ENCODE measurements around the gene KREMEN2. TPM values are rescaled to one million over a fixed set of nuclear protein-coding genes. Genes with fewer than 3 reads are reported as not detected.

KREMEN2 gene
- total and polyA plus RNA-seq, 9 of the 15 experiments (the other 6 are each of a cell fraction or from before 2014, with no cell fraction given) = 0.04 to 7.7 (median 1.5) TPM; not detected in 1

- intact Hi-C loops (cut with micrococcal nuclease) = no loop called here
- no peak overlapping the region for H3K4me3 ChIP-seq
- FAIRE-seq (no peak), ATAC-seq (no peak), DNase-seq (ENCODE audit: extremely low read depth in 1 of 4, low spot score in 3 of 4) (no peak)
- POLR2A ChIA-PET = interaction anchor here (0.6 to 1.0 kb wide), 3 partner anchors 10 to 18 kb away, joined by 3 read pairs; no protein-coding TSS in a partner anchor
- H3K9me3 ChIP-seq (replicated peaks; ENCODE audit: control insufficient read depth, insufficient read depth, low read depth, low read length) = no peaks in the 10 kb centered on the region
- no peaks in the 10 kb centered on the region for H3K27me3 ChIP-seq (ENCODE audit: control insufficient read depth in 2 of 2, insufficient read depth in 2 of 2, low read length in 2 of 2)
- CTCF ChIA-PET (ENCODE audit: low intra/inter-chr PET ratio) = no interaction called here
- no peaks in the 10 kb centered on the region for H4K20me1 ChIP-seq (replicated peaks; ENCODE audit: control insufficient read depth, insufficient read depth, low read length)
- H3K4me2 ChIP-seq (ENCODE audit: insufficient read depth, low read length) = no peak overlapping the region
- in situ Hi-C loops (cut with MboI) = no loop called here
- H2AFZ ChIP-seq (ENCODE audit: low read depth, low read length) = no peak overlapping the region
- no peaks in the 10 kb centered on the region for H3K36me3 ChIP-seq (ENCODE audit: control insufficient read depth, insufficient read depth, low read length)
- peaks cover 0 to 40% of the 10 kb centered on the region in 2 experiments; a peak in 2 of 5 replicates for H3K4me1 ChIP-seq (replicated peaks in 1 of 2; ENCODE audit: control insufficient read depth in 2 of 2, insufficient read depth in 2 of 2, low read length in 2 of 2)
- H3K79me2 ChIP-seq (ENCODE audit: control insufficient read depth, insufficient read depth, low read length) = no peaks in the 10 kb centered on the region
- H3K9ac ChIP-seq (ENCODE audit: insufficient read depth in 1 of 2, low read depth in 2 of 2, low read length in 2 of 2) = 0 out of 4 replicates have a peak overlapping the region, but pooled peaks of 1 of the 2 experiments have one; percentile 19
- H3K9me1 ChIP-seq (ENCODE audit: control insufficient read depth, insufficient read depth, low read length) = no peaks in the 10 kb centered on the region
- no TSS peak for BruUV-seq (replicated peaks)
- no peak overlapping the region for H3K27ac ChIP-seq (ENCODE audit: extremely low read depth, low read depth, low read length)
- 70% methylated on average over 9 of the region's 14 CpGs for WGBS (ENCODE audit: insufficient coverage, low coverage, missing lambda C conversion rate)
- TF ChIP-seq BRD4 (IDR thresholded peaks at IDR 0.05) = no peak
- TF ChIP-seq MEF2D (tag; conservative IDR thresholded peaks at IDR 0.05; ENCODE audit: low read depth) = no peak
- no peak for TF ChIP-seq PCBP2 (IDR thresholded peaks at IDR 0.05; ENCODE audit: low read depth, low read length, poor library complexity, severe bottlenecking)
- no peak for TF ChIP-seq BDP1 (IDR thresholded peaks at IDR 0.05; ENCODE audit: insufficient read depth, insufficient read length)
- TF ChIP-seq ZNF589 (CRISPR knock-in tag; IDR thresholded peaks at IDR 0.05; ENCODE audit: low read depth) = no peak
- no peak for TF ChIP-seq FOXM1 (IDR thresholded peaks at IDR 0.05; ENCODE audit: low read depth)
- no peak for TF ChIP-seq FOXM1 (CRISPR knock-in tag; IDR thresholded peaks at IDR 0.05; ENCODE audit: low read depth)
- no peak for TF ChIP-seq KLF13 (tag; IDR thresholded peaks at IDR 0.05; ENCODE audit: borderline replicate concordance, low read depth)
- no peak for TF ChIP-seq MCM7 (IDR thresholded peaks at IDR 0.05)
- TF ChIP-seq ZMIZ1 (IDR thresholded peaks at IDR 0.05; ENCODE audit: low read depth in 2 of 2, low read length in 2 of 2) = no peak
- TF ChIP-seq MAFK (IDR thresholded peaks at IDR 0.05; ENCODE audit: low read length) = no peak
- TF ChIP-seq PREB (CRISPR knock-in tag; IDR thresholded peaks at IDR 0.05) = no peak
- TF ChIP-seq ZNF766 (CRISPR knock-in tag; conservative IDR thresholded peaks at IDR 0.05) = no peak
- TF ChIP-seq, protein P1, sequence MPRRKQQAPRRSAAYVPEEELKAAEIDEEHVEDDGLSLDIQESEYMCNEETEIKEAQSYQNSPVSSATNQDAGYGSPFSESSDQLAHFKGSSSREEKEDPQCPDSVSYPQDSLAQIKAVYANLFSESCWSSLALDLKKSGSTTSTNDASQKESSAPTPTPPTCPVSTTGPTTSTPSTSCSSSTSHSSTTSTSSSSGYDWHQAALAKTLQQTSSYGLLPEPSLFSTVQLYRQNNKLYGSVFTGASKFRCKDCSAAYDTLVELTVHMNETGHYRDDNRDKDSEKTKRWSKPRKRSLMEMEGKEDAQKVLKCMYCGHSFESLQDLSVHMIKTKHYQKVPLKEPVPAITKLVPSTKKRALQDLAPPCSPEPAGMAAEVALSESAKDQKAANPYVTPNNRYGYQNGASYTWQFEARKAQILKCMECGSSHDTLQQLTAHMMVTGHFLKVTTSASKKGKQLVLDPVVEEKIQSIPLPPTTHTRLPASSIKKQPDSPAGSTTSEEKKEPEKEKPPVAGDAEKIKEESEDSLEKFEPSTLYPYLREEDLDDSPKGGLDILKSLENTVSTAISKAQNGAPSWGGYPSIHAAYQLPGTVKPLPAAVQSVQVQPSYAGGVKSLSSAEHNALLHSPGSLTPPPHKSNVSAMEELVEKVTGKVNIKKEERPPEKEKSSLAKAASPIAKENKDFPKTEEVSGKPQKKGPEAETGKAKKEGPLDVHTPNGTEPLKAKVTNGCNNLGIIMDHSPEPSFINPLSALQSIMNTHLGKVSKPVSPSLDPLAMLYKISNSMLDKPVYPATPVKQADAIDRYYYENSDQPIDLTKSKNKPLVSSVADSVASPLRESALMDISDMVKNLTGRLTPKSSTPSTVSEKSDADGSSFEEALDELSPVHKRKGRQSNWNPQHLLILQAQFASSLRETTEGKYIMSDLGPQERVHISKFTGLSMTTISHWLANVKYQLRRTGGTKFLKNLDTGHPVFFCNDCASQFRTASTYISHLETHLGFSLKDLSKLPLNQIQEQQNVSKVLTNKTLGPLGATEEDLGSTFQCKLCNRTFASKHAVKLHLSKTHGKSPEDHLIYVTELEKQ (CRISPR knock-in tag; IDR thresholded peaks at IDR 0.05) = no peak
These were observed 28.5 kb downstream of the KREMEN2 start for GRCh38 chr16:2992383-2993081.

All from K562 (cell line).